Stimulated activated CD4-positive, alpha-beta T cell treated with anti-CD3 and anti-CD28 coated beads, Interleukin-4, amount 100 ng/mL, for 4 hours (primary cell): ENCODE results near the gene CNTN1.
"Not testable (repeated sequence)": the region's sequence is repeated elsewhere in the genome, so short reads cannot be mapped to it uniquely, and the experiment has no call there.

Experiments used
- DNase-seq, 2 experiments: peaks; one replicate each; pipeline ENCODE4 v3.0.0-alpha.2; 2020

Gene CNTN1

GRCh38 chr12:40701756-40702155, 9.5 kb downstream of the CNTN1 start:
- no peak for DNase-seq

- no peak for DNase-seq
Measured at GRCh38 chr12:40711121-40711520, 18.9 kb downstream of the CNTN1 start.

- DNase-seq, result no peak
Measured at GRCh38 chr12:40714636-40715035, 22.4 kb downstream of the CNTN1 start.

- DNase-seq, result no peak
Measured at GRCh38 chr12:40716037-40716436, 23.8 kb downstream of the CNTN1 start.

- DNase-seq, result no peak
Measured at GRCh38 chr12:40717576-40717975, 25.3 kb downstream of the CNTN1 start.

GRCh38 chr12:40718878-40719372, 26.7 kb downstream of the CNTN1 start:
- no peak for DNase-seq

- DNase-seq, result no peak
Measured at GRCh38 chr12:40723001-40723400, 30.8 kb downstream of the CNTN1 start.

GRCh38 chr12:40726366-40726765, 34.1 kb downstream of the CNTN1 start:
- no peak for DNase-seq

GRCh38 chr12:40727774-40728483, 35.7 kb downstream of the CNTN1 start:
- DNase-seq, result no peak

GRCh38 chr12:40730281-40730680, 38.0 kb downstream of the CNTN1 start:
- DNase-seq, result no peak

GRCh38 chr12:40733871-40734270, 41.6 kb downstream of the CNTN1 start:
- no peak for DNase-seq

- DNase-seq, result no peak
Measured at GRCh38 chr12:40734276-40734675, 42.0 kb downstream of the CNTN1 start.

- no peak for DNase-seq
Measured at GRCh38 chr12:40735551-40736230, 43.5 kb downstream of the CNTN1 start.

GRCh38 chr12:40737416-40737815, 45.2 kb downstream of the CNTN1 start:
- DNase-seq, result not testable (repeated sequence)

GRCh38 chr12:40738856-40739255, 46.6 kb downstream of the CNTN1 start:
- no peak for DNase-seq

- no peak for DNase-seq
Measured at GRCh38 chr12:40742041-40742440, 49.8 kb downstream of the CNTN1 start.

GRCh38 chr12:40745386-40745785, 53.1 kb downstream of the CNTN1 start:
- no peak for DNase-seq

- DNase-seq, result no peak
Measured at GRCh38 chr12:40749863-40750262, 57.6 kb downstream of the CNTN1 start.

GRCh38 chr12:40752011-40752410, 59.8 kb downstream of the CNTN1 start:
- DNase-seq, result no peak

GRCh38 chr12:40760821-40761220, 68.6 kb downstream of the CNTN1 start:
- DNase-seq, result no peak

GRCh38 chr12:40762072-40762471, 69.8 kb downstream of the CNTN1 start:
- no peak for DNase-seq

- DNase-seq, result no peak
Measured at GRCh38 chr12:40768125-40768864, 76.1 kb downstream of the CNTN1 start.

GRCh38 chr12:40769846-40770245, 77.6 kb downstream of the CNTN1 start:
- DNase-seq, result no peak

GRCh38 chr12:40770781-40771180, 78.5 kb downstream of the CNTN1 start:
- no peak for DNase-seq
